Measurements from ENCODE around the gene MRPL9.
"Not testable (repeated sequence)": the region's sequence is repeated elsewhere in the genome, so short reads cannot be mapped to it uniquely, and the experiment has no call there.

DNA sequence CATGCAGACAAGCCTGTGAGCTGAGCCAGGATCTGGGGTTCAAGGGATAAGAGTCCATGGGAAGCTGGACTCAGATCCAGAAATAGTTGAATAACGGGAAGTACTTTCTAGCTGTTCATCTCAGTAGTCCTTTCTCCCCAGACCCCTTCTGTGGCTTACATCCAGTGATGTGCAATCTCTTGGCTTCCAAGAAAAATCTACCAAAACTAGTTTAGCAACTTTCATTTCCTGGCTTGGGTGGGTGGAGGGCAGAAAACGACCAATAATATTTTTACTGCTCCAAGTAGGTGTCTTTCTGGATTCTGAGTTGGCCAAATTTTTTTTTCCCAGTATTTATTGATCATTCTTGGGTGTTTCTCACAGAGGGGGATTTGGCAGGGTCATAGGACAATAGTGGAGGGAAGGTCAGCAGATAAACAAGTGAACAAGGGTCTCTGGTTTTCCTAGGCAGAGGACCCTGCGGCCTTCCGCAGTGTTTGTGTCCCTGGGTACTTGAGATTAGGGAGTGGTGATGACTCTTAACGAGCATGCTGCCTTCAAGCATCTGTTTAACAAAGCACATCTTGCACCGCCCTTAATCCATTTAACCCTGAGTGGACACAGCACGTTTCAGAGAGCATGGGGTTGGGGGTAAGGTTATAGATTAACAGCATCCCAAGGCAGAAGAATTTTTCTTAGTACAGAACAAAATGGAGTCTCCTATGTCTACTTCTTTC lies 5.2 kb upstream of the MRPL9 start:
- TF ChIP-seq, protein P1, sequence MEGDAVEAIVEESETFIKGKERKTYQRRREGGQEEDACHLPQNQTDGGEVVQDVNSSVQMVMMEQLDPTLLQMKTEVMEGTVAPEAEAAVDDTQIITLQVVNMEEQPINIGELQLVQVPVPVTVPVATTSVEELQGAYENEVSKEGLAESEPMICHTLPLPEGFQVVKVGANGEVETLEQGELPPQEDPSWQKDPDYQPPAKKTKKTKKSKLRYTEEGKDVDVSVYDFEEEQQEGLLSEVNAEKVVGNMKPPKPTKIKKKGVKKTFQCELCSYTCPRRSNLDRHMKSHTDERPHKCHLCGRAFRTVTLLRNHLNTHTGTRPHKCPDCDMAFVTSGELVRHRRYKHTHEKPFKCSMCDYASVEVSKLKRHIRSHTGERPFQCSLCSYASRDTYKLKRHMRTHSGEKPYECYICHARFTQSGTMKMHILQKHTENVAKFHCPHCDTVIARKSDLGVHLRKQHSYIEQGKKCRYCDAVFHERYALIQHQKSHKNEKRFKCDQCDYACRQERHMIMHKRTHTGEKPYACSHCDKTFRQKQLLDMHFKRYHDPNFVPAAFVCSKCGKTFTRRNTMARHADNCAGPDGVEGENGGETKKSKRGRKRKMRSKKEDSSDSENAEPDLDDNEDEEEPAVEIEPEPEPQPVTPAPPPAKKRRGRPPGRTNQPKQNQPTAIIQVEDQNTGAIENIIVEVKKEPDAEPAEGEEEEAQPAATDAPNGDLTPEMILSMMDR (IDR thresholded peaks at IDR 0.05; ENCODE audit: low read depth, low read length, poor library complexity, severe bottlenecking) = not testable (repeated sequence)
- TF ChIP-seq EZH2phosphoT487 (IDR thresholded peaks at IDR 0.05; ENCODE audit: borderline replicate concordance, low read length) = not testable (repeated sequence)
